Caco-2 (cell line): ENCODE results near the gene JAG1. TPM values are rescaled to one million over a fixed set of nuclear protein-coding genes. Genes with fewer than 3 reads are reported as not detected.

Experiments used
- BruUV-seq: library from RNA; stranded (reverse); fragments of 400-500 nt; replicated peaks from 2 replicates; lab custom pipeline; 2021; lab: Mats Ljungman, UMichigan
- CTCF ChIA-PET: fragments of 300-600 bp; sonication (Branson Sonifier 250); formaldehyde crosslinking; loops from one replicate; lab custom pipeline; 2022; ENCODE audit warnings: antibody characterized with exemption; lab: Charles Lee
- POLR2A ChIA-PET: fragments of 300-600 bp; sonication (Branson Sonifier 250); formaldehyde crosslinking; loops from one replicate; lab custom pipeline; 2022; ENCODE audit warnings: antibody characterized with exemption; lab: Charles Lee
- DNase-seq, 2 experiments: peaks; one replicate each; pipeline versions ENCODE4 v3.0.0 to v3.0.0-alpha.2; 2020 to 2022
- H3K27me3 ChIP-seq: replicated peaks from 2 replicates; pipeline ENCODE4 v1.6.0; 2011; ENCODE audit warnings: low read length; ENCODE audit not compliant: control insufficient read depth, insufficient read depth
- H3K36me3 ChIP-seq: 2 replicates; pipeline ENCODE4 v1.5.1; 2011; ENCODE audit warnings: low read length; ENCODE audit not compliant: control insufficient read depth, insufficient read depth
- H3K4me1 ChIP-seq: fragments of 250-450 bp; sonication (Bioruptor Pico); 2 replicates; pipeline ENCODE4 v1.5.1; 2020; ENCODE audit warnings: mild to moderate bottlenecking
- H3K4me3 ChIP-seq: 2 replicates; pipeline ENCODE4 v1.5.1; 2011; ENCODE audit warnings: low read depth, mild to moderate bottlenecking, control low read depth, low read length
- H3K9me3 ChIP-seq: fragments of 250-450 bp; sonication (Bioruptor Pico); 2 replicates; pipeline ENCODE4 v1.5.1; 2020; ENCODE audit warnings: mild to moderate bottlenecking, moderate library complexity
- H3K27ac Mint-ChIP-seq: one replicate; pipeline ENCODE4 v1.8.0; 2022; ENCODE audit warnings: mixed read lengths; ENCODE audit not compliant: unreplicated experiment
- H3K27me3 Mint-ChIP-seq: one replicate; pipeline ENCODE4 v1.8.0; 2022; ENCODE audit warnings: mixed read lengths; ENCODE audit not compliant: insufficient read depth, unreplicated experiment
- H3K36me3 Mint-ChIP-seq: one replicate; pipeline ENCODE4 v1.8.0; 2022; ENCODE audit warnings: mild to moderate bottlenecking, mixed read lengths; ENCODE audit not compliant: insufficient read depth, unreplicated experiment
- H3K4me1 Mint-ChIP-seq: one replicate; pipeline ENCODE4 v1.8.0; 2022; ENCODE audit warnings: low read depth, mixed read lengths; ENCODE audit not compliant: unreplicated experiment
- H3K4me3 Mint-ChIP-seq: one replicate; pipeline ENCODE4 v1.8.0; 2022; ENCODE audit warnings: mild to moderate bottlenecking, moderate library complexity, mixed read lengths; ENCODE audit not compliant: unreplicated experiment
- H3K9me3 Mint-ChIP-seq: one replicate; pipeline ENCODE4 v1.8.0; 2022; ENCODE audit warnings: mixed read lengths; ENCODE audit not compliant: unreplicated experiment
- intact Hi-C: fragments of 100-400 bp; cut with micrococcal nuclease; formaldehyde crosslinking; loops from one replicate; pipeline ENCODE4 v1.10.0; 2022; ENCODE audit not compliant: unreplicated experiment
- total RNA-seq: library from RNA; stranded (reverse); gene quantifications from 2 replicates; pipeline ENCODE4 v1.2.3, GENCODE V29; 2022
- TF ChIP-seq, protein P1 (sequence below), 2 experiments: fragments of 200-600 bp in 1 of 2; IDR thresholded peaks; 1 replicate in 1 of 2; 2 replicates in 1 of 2; pipeline versions ENCODE4 v1.5.1 to v1.8.0; 2011 to 2022; ENCODE audit warnings: antibody characterized with exemption in 1 of 2, control low read depth in 1 of 2, inconsistent platforms in 1 of 2, low read depth in 1 of 2, low read length in 1 of 2, mild to moderate bottlenecking in 1 of 2, moderate library complexity in 1 of 2; ENCODE audit not compliant: insufficient read depth in 1 of 2, severe bottlenecking in 1 of 2, unreplicated experiment in 1 of 2

The JAG1 gene
- total RNA-seq, 1 experiment from 2014 or later: 69.8 TPM

GRCh38 chr20:10651227-10651990 lies 22.4 kb downstream of the JAG1 start:
- Mint-ChIP-seq H3K4me3 (no peak overlapping the region), H3K9me3 (no peaks in the 10 kb centered on the region), H3K27ac (no peak overlapping the region), H3K36me3 (peaks cover 100% of the 10 kb centered on the region), H3K4me1 (peaks cover 21% of the 10 kb centered on the region), H3K27me3 (no peaks in the 10 kb centered on the region)
- H3K27me3 ChIP-seq: no peaks in the 10 kb centered on the region
- H3K4me1 ChIP-seq: peaks cover 28% of the 10 kb centered on the region
- no peak for DNase-seq
- no peak overlapping the region for H3K4me3 ChIP-seq
- CTCF ChIA-PET: no interaction called here
- BruUV-seq: no TSS peak
- H3K9me3 ChIP-seq: no peaks in the 10 kb centered on the region
- TF ChIP-seq, protein P1, sequence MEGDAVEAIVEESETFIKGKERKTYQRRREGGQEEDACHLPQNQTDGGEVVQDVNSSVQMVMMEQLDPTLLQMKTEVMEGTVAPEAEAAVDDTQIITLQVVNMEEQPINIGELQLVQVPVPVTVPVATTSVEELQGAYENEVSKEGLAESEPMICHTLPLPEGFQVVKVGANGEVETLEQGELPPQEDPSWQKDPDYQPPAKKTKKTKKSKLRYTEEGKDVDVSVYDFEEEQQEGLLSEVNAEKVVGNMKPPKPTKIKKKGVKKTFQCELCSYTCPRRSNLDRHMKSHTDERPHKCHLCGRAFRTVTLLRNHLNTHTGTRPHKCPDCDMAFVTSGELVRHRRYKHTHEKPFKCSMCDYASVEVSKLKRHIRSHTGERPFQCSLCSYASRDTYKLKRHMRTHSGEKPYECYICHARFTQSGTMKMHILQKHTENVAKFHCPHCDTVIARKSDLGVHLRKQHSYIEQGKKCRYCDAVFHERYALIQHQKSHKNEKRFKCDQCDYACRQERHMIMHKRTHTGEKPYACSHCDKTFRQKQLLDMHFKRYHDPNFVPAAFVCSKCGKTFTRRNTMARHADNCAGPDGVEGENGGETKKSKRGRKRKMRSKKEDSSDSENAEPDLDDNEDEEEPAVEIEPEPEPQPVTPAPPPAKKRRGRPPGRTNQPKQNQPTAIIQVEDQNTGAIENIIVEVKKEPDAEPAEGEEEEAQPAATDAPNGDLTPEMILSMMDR (IDR thresholded peaks at IDR 0.05; ENCODE audit: insufficient read depth in 1 of 2, low read depth in 1 of 2, low read length in 1 of 2, severe bottlenecking in 1 of 2, unreplicated experiment in 1 of 2): no peak
- POLR2A ChIA-PET: no interaction called here
- intact Hi-C loops: no loop called here
- H3K36me3 ChIP-seq: peaks cover 5% of the 10 kb centered on the region

GRCh38 chr20:10649797-10650160 lies 24.0 kb downstream of the JAG1 start:
- no peaks in the 10 kb centered on the region for H3K27me3 ChIP-seq
- BruUV-seq: no TSS peak
- no peaks in the 10 kb centered on the region for H3K9me3 Mint-ChIP-seq
- H3K4me3 Mint-ChIP-seq: no peak overlapping the region
- peaks cover 7% of the 10 kb centered on the region for H3K36me3 ChIP-seq
- no peaks in the 10 kb centered on the region for H3K27me3 Mint-ChIP-seq
- no peak overlapping the region for H3K4me3 ChIP-seq
- peaks cover 7% of the 10 kb centered on the region for H3K4me1 Mint-ChIP-seq
- POLR2A ChIA-PET: no interaction called here
- no peaks in the 10 kb centered on the region for H3K9me3 ChIP-seq
- H3K36me3 Mint-ChIP-seq: peaks cover 100% of the 10 kb centered on the region
- intact Hi-C loops: no loop called here
- peak overlapping the region; percentile 57 for H3K27ac Mint-ChIP-seq
- no peak for DNase-seq
- CTCF ChIA-PET: no interaction called here
- TF ChIP-seq, protein P1 (IDR thresholded peaks at IDR 0.05; ENCODE audit: insufficient read depth in 1 of 2, low read depth in 1 of 2, low read length in 1 of 2, severe bottlenecking in 1 of 2, unreplicated experiment in 1 of 2): no peak
- peaks cover 12% of the 10 kb centered on the region for H3K4me1 ChIP-seq

- H3K9me3 ChIP-seq: no peaks in the 10 kb centered on the region
- H3K4me1 ChIP-seq: peaks cover 6% of the 10 kb centered on the region; the same call in 1 of the 2 replicates
- Mint-ChIP-seq H3K27me3 (no peaks in the 10 kb centered on the region), H3K4me3 (no peak overlapping the region), H3K27ac (peak overlapping the region; percentile 57), H3K4me1 (peaks cover 1% of the 10 kb centered on the region), H3K9me3 (no peaks in the 10 kb centered on the region), H3K36me3 (peaks cover 100% of the 10 kb centered on the region)
- intact Hi-C loops: no loop called here
- H3K27me3 ChIP-seq: no peaks in the 10 kb centered on the region
- ChIA-PET CTCF (no interaction called here), POLR2A (no interaction called here)
- H3K36me3 ChIP-seq: peaks cover 10% of the 10 kb centered on the region
- H3K4me3 ChIP-seq: no peak overlapping the region
- DNase-seq: no peak
- BruUV-seq: no TSS peak
- TF ChIP-seq, protein P1 (IDR thresholded peaks at IDR 0.05; ENCODE audit: insufficient read depth in 1 of 2, low read depth in 1 of 2, low read length in 1 of 2, severe bottlenecking in 1 of 2, unreplicated experiment in 1 of 2): no peak
Observed at GRCh38 chr20:10649080-10649796, 24.6 kb downstream of the JAG1 start.
